ENCODE measurements around the gene CATSPERE.
"Not testable (repeated sequence)": the region's sequence is repeated elsewhere in the genome, so short reads cannot be mapped to it uniquely, and the experiment has no call there.

The CATSPERE gene

DNA sequence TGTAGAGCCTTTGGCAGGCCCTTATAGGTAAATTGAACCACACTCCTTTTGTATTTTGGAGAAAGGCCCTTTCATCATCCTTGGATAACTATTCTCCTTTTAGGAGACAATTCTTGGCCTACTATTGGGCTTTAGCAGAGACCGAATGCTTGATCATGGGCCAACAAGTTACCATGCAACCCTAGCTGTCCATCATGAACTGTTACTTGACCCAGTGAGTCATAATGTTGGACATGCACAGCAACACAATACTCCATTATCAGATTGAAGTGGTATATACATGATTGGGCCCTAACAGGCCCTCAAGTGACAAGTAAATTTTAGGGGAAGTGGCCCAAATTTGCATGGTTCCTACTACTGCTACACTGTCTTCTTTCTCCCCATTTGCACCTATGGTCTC is 84.4 kb downstream of the CATSPERE start:
- CTCF ChIA-PET: no interaction called here

DNA sequence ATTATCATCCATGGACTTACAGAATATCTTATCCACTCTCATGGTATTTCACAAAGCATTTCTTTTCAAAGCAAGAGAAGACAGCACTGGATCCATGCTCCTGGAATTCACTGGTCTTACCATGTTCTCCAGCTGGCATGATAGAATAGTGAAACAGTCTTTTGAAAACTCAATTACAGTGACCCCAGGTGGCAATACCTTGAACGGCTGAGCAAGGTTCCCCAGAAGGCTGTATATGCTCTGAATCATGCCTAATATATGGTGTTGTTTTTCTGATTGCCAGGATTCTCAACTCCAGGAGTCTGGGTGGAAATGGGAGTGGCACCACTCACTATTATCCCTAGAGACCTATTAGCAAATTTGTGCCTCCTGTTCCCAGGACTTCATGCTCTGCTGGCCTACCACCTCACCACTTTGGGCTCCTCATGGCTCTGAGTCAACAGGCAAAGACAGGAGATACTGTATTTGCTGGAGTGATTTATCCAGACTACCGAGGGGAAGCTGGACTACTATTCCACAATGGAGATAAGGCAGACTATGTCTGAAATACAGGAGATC is 87.6 kb downstream of the CATSPERE start:
- no peak for TF ChIP-seq FOXM1 (IDR thresholded peaks at IDR 0.05; ENCODE audit: borderline replicate concordance)
- no peak for TF ChIP-seq ARNT (IDR thresholded peaks at IDR 0.05)
- TF ChIP-seq BHLHE40 (IDR thresholded peaks at IDR 0.05; ENCODE audit: borderline replicate concordance): no peak
- no peak for TF ChIP-seq ELF4 (IDR thresholded peaks at IDR 0.05)
- TF ChIP-seq FOXK2 (IDR thresholded peaks at IDR 0.05): no peak
- no peak for TF ChIP-seq NFRKB (IDR thresholded peaks at IDR 0.05)
- TF ChIP-seq CTBP1 (IDR thresholded peaks at IDR 0.05; ENCODE audit: borderline replicate concordance): no peak
- no peak for TF ChIP-seq HDGF (IDR thresholded peaks at IDR 0.05; ENCODE audit: borderline replicate concordance)
- TF ChIP-seq L3MBTL2 (conservative IDR thresholded peaks at IDR 0.05): no peak
- TF ChIP-seq LEF1 (IDR thresholded peaks at IDR 0.05; ENCODE audit: borderline replicate concordance): no peak
- no peak for TF ChIP-seq FOXA1 (IDR thresholded peaks at IDR 0.05)
- TF ChIP-seq SUZ12 (IDR thresholded peaks at IDR 0.05): no peak
- TF ChIP-seq TARDBP (IDR thresholded peaks at IDR 0.05): no peak
- no peak for TF ChIP-seq ZNF384 (IDR thresholded peaks at IDR 0.05)
- no peak for TF ChIP-seq SP1 (IDR thresholded peaks at IDR 0.05)
- TF ChIP-seq, protein P1, sequence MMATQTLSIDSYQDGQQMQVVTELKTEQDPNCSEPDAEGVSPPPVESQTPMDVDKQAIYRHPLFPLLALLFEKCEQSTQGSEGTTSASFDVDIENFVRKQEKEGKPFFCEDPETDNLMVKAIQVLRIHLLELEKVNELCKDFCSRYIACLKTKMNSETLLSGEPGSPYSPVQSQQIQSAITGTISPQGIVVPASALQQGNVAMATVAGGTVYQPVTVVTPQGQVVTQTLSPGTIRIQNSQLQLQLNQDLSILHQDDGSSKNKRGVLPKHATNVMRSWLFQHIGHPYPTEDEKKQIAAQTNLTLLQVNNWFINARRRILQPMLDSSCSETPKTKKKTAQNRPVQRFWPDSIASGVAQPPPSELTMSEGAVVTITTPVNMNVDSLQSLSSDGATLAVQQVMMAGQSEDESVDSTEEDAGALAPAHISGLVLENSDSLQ (IDR thresholded peaks at IDR 0.05): no peak
- POLR2A ChIA-PET: no interaction called here
- no peak for DNase-seq (ENCODE audit: extremely low spot score)
- CTCF ChIA-PET: no interaction called here

More for the DNA sequence above, 84.4 kb downstream of the CATSPERE start:
- POLR2A ChIA-PET: no interaction called here
- no peak for TF ChIP-seq LEF1 (IDR thresholded peaks at IDR 0.05; ENCODE audit: borderline replicate concordance)
- TF ChIP-seq ELF4 (IDR thresholded peaks at IDR 0.05): no peak
- no peak for TF ChIP-seq SUZ12 (IDR thresholded peaks at IDR 0.05)
- no peak for TF ChIP-seq L3MBTL2 (conservative IDR thresholded peaks at IDR 0.05)
- no peak for TF ChIP-seq FOXA1 (IDR thresholded peaks at IDR 0.05)
- DNase-seq (ENCODE audit: extremely low spot score): no peak

DNA sequence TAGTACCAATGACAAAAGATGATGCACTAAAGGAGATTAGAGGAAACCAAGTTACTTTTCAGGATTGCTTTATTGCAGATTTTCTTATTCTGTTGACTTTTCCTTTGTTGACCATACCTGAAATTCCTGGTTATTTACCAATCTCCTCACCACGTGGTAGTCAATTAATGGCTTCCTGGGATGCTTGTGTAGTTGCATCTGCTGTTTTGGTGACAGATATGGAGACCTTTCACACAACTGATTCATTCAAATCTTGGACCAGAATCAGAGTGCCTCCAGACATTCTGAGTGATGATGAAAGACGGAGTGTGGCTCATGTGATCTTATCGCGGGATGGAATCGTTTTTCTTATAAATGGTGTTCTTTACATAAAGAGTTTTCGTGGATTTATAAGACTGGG is 91.3 kb downstream of the CATSPERE start:
- TF ChIP-seq ELF4 (IDR thresholded peaks at IDR 0.05): no peak
- no peak for TF ChIP-seq HDGF (IDR thresholded peaks at IDR 0.05; ENCODE audit: borderline replicate concordance)
- no peak for TF ChIP-seq FOXK2 (IDR thresholded peaks at IDR 0.05)
- no peak for TF ChIP-seq ZNF384 (IDR thresholded peaks at IDR 0.05)
- no peak for TF ChIP-seq FOXM1 (IDR thresholded peaks at IDR 0.05; ENCODE audit: borderline replicate concordance)
- no peak for TF ChIP-seq CTBP1 (IDR thresholded peaks at IDR 0.05; ENCODE audit: borderline replicate concordance)
- TF ChIP-seq FOXA1 (IDR thresholded peaks at IDR 0.05): no peak
- no peak for TF ChIP-seq NFRKB (IDR thresholded peaks at IDR 0.05)
- TF ChIP-seq BHLHE40 (IDR thresholded peaks at IDR 0.05; ENCODE audit: borderline replicate concordance): no peak
- POLR2A ChIA-PET: no interaction called here
- CTCF ChIA-PET: no interaction called here

DNA sequence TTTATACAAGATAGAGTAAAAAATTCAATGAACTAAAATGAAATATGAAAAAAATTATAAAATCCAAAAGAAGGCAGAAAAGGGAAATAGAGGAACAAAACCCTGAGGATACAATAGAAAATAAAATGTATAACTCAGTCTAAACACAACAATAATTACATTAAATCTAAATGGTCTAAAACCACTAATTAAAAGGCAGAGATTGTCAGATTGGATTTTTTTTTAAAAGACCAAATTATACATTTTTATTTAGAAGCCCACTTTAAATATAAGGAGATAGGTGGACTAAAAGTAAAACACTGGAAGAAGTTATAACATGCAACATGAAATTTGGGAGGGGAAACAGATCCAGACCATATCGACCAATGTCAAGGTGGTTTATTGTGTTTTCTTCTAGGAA is 95.2 kb downstream of the CATSPERE start:
- ChIA-PET POLR2A (no interaction called here), CTCF (no interaction called here)
- TF ChIP-seq SP1 (IDR thresholded peaks at IDR 0.05) (no peak), ARNT (IDR thresholded peaks at IDR 0.05) (no peak), HDGF (IDR thresholded peaks at IDR 0.05; ENCODE audit: borderline replicate concordance) (no peak), CTBP1 (IDR thresholded peaks at IDR 0.05; ENCODE audit: borderline replicate concordance) (no peak), SUZ12 (IDR thresholded peaks at IDR 0.05) (no peak), FOXA1 (IDR thresholded peaks at IDR 0.05) (no peak), TARDBP (IDR thresholded peaks at IDR 0.05) (no peak), L3MBTL2 (conservative IDR thresholded peaks at IDR 0.05) (no peak), LEF1 (IDR thresholded peaks at IDR 0.05; ENCODE audit: borderline replicate concordance) (no peak), ELF4 (IDR thresholded peaks at IDR 0.05) (no peak), FOXM1 (IDR thresholded peaks at IDR 0.05; ENCODE audit: borderline replicate concordance) (no peak), ZNF384 (IDR thresholded peaks at IDR 0.05) (no peak), NFRKB (IDR thresholded peaks at IDR 0.05) (no peak), BHLHE40 (IDR thresholded peaks at IDR 0.05; ENCODE audit: borderline replicate concordance) (no peak), FOXK2 (IDR thresholded peaks at IDR 0.05) (no peak)
- TF ChIP-seq, protein P1 (IDR thresholded peaks at IDR 0.05): no peak
- DNase-seq (ENCODE audit: extremely low spot score): no peak

More for the DNA sequence above, 91.3 kb downstream of the CATSPERE start:
- no peak for DNase-seq (ENCODE audit: extremely low spot score)

DNA sequence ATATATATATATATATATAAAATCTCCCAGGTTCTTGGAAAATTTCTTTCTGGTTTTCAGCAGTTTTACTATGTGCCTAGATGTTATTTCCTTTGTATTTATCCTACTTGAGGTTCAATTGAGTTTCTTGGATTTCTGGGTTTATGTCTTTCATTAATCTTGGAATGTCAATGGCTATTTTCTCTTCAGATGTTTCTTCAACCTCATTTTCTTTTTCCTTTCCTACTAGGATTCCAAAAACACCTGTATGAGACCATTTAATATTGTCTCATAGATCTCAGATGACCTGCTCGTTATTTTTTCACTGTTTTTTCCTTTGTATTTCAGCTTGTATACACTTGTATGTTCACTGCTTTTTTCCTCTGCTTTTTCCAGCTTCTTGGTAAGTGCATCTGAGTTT is 96.5 kb downstream of the CATSPERE start:
- TF ChIP-seq SP1 (IDR thresholded peaks at IDR 0.05) (no peak), SUZ12 (IDR thresholded peaks at IDR 0.05) (no peak)
- POLR2A ChIA-PET: no interaction called here
- DNase-seq (ENCODE audit: extremely low spot score): no peak
- CTCF ChIA-PET: no interaction called here

DNA sequence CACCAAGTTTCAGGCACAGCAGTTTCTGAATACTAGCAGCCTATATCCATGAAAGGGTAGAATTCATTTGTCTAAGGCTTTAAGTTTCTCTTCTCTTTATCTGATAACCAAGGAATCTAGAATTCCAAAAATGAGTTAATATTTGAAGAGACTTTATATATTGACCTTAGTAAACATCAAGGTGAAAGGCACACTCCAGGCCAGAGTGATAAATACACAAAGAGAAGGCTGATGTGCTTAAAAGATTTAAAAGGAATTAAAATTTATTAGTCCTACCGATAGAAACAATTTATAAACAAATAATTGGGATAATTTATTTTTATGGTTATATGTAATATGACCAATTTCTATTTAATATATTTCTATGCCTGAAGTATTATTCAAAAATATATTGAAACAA is 98.5 kb downstream of the CATSPERE start:
- no peak for DNase-seq (ENCODE audit: extremely low spot score)
- CTCF ChIA-PET: no interaction called here
- TF ChIP-seq NFRKB (IDR thresholded peaks at IDR 0.05) (no peak), ARNT (IDR thresholded peaks at IDR 0.05) (no peak), BHLHE40 (IDR thresholded peaks at IDR 0.05; ENCODE audit: borderline replicate concordance) (no peak), FOXK2 (IDR thresholded peaks at IDR 0.05) (no peak), FOXA1 (IDR thresholded peaks at IDR 0.05) (no peak), L3MBTL2 (conservative IDR thresholded peaks at IDR 0.05) (no peak), ELF4 (IDR thresholded peaks at IDR 0.05) (no peak), ZNF384 (IDR thresholded peaks at IDR 0.05) (no peak), HDGF (IDR thresholded peaks at IDR 0.05; ENCODE audit: borderline replicate concordance) (no peak), SP1 (IDR thresholded peaks at IDR 0.05) (no peak), CTBP1 (IDR thresholded peaks at IDR 0.05; ENCODE audit: borderline replicate concordance) (no peak), FOXM1 (IDR thresholded peaks at IDR 0.05; ENCODE audit: borderline replicate concordance) (no peak), SUZ12 (IDR thresholded peaks at IDR 0.05) (no peak), LEF1 (IDR thresholded peaks at IDR 0.05; ENCODE audit: borderline replicate concordance) (no peak), TARDBP (IDR thresholded peaks at IDR 0.05) (no peak)
- TF ChIP-seq, protein P1 (IDR thresholded peaks at IDR 0.05): no peak

DNA sequence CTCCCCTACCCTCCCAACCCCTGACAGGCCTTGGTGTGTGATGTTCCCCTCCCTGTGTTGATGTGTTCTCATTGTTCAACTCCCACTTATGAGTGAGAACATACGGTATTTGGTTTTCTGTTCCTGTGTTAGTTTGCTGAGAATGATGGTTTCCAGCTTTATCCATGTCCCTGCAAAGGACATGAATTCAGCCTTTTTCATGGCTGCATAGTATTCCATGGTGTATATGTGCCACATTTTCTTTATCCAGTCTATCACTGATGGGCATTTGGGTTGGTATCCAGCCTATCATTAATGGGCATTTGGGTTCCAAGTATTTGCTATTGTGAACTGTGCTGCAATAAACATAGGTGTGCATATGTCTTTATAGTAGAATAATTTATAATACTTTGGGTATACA is 101.8 kb downstream of the CATSPERE start:
- CTCF ChIA-PET; POLR2A ChIA-PET; DNase-seq (ENCODE audit: extremely low spot score): not testable (repeated sequence)

More for the DNA sequence above, 98.5 kb downstream of the CATSPERE start:
- POLR2A ChIA-PET: no interaction called here

Data from HEK293T (cell line).